ENCODE measurements around the gene EVA1C. TPM values are rescaled to one million over a fixed set of nuclear protein-coding genes. Genes with fewer than 3 reads are reported as not detected.

Gene EVA1C
- total and polyA plus RNA-seq, 2 donors (not counting 1 experiment from before 2014, with no cell fraction given) = 2.4 to 4.6 TPM

DNA sequence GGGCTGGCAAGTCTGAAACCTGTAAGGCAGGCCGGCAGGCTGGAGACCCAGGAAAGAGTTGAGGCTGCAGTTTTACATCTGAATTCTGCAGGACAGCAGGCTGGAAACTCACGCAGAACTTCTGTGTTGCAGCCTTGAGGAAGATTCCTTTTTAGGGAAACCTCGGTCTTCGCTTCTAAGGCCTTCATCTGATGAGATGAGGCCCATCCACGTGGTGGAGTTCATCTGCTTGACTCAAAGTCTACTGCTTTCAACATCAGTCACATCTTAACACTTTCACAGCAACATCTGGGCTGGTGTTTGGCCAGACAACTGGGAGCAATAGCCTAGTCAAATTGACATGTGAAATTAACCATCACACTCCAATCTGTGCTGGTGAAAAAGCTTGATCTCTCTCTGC is 57.1 kb downstream of the EVA1C start:
- Histone ChIP-seq H3K9ac (ENCODE audit: insufficient read depth, low read length) (no peak overlapping the region), H4K20me1 (ENCODE audit: control insufficient read depth, extremely low read depth, insufficient read depth, low read length) (no peaks in the 10 kb centered on the region), H2AFZ (ENCODE audit: low read length) (no peak overlapping the region), H3K4me1 (ENCODE audit: control insufficient read depth, extremely low read depth, insufficient read depth, low read length) (peaks cover 2% of the 10 kb centered on the region), H3K4me2 (ENCODE audit: extremely low read depth, insufficient read depth, low read length) (no peak overlapping the region), H3K9me3 (ENCODE audit: control insufficient read depth, insufficient read depth, low read depth, low read length) (no peaks in the 10 kb centered on the region), H3K27ac (ENCODE audit: insufficient read depth, low read length) (no peak overlapping the region), H3K4me3 (replicated peaks in 1 of 4; ENCODE audit: control extremely low read depth in 1 of 4, insufficient read depth in 1 of 4, low read depth in 3 of 4, low read length in 4 of 4) (no peak overlapping the region), H3K79me2 (ENCODE audit: control insufficient read depth, insufficient read depth, low read length) (no peaks in the 10 kb centered on the region), H3K27me3 (ENCODE audit: control insufficient read depth, insufficient read depth, low read length) (no peaks in the 10 kb centered on the region), H3K36me3 (ENCODE audit: control insufficient read depth, insufficient read depth, low read length) (no peaks in the 10 kb centered on the region)
- DNase-seq (ENCODE audit: low read depth in 2 of 2) = no peak
- TF ChIP-seq EZH2 (IDR thresholded peaks at IDR 0.05; ENCODE audit: low read length, missing control alignments) = no peak
- TF ChIP-seq, protein P1, sequence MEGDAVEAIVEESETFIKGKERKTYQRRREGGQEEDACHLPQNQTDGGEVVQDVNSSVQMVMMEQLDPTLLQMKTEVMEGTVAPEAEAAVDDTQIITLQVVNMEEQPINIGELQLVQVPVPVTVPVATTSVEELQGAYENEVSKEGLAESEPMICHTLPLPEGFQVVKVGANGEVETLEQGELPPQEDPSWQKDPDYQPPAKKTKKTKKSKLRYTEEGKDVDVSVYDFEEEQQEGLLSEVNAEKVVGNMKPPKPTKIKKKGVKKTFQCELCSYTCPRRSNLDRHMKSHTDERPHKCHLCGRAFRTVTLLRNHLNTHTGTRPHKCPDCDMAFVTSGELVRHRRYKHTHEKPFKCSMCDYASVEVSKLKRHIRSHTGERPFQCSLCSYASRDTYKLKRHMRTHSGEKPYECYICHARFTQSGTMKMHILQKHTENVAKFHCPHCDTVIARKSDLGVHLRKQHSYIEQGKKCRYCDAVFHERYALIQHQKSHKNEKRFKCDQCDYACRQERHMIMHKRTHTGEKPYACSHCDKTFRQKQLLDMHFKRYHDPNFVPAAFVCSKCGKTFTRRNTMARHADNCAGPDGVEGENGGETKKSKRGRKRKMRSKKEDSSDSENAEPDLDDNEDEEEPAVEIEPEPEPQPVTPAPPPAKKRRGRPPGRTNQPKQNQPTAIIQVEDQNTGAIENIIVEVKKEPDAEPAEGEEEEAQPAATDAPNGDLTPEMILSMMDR (conservative IDR thresholded peaks at IDR 0.05 in 1 of 2, IDR thresholded peaks at IDR 0.05 in 1 of 2; ENCODE audit: low read depth in 1 of 2, low read length in 2 of 2) = no peak

DNA sequence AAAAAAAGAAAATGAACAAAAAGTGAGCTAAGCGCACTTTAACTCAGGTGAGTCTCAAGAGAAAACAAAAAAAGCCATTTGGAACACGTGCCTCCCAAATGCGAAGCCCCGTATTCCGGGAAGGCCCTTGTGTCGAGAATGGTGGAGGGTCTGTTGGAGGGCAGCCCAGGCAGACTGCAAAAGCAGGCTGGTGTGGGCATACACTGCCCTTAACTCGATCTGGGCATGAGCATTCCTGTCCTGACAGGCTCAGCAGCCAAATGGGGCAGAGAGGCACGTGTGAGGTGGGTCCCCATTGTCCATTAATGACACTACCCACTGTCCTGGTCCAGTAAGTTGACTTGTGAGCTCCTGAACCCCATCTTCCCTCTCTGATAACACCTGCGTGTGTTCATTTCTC is 57.7 kb downstream of the EVA1C start:
- Histone ChIP-seq H3K4me1 (ENCODE audit: control insufficient read depth, extremely low read depth, insufficient read depth, low read length) (no peaks in the 10 kb centered on the region), H3K4me3 (replicated peaks in 1 of 4; ENCODE audit: control extremely low read depth in 1 of 4, insufficient read depth in 1 of 4, low read depth in 3 of 4, low read length in 4 of 4) (no peak overlapping the region), H2AFZ (ENCODE audit: low read length) (no peak overlapping the region), H3K9ac (ENCODE audit: insufficient read depth, low read length) (no peak overlapping the region), H3K27ac (ENCODE audit: insufficient read depth, low read length) (no peak overlapping the region), H3K27me3 (ENCODE audit: control insufficient read depth, insufficient read depth, low read length) (no peaks in the 10 kb centered on the region), H3K4me2 (ENCODE audit: extremely low read depth, insufficient read depth, low read length) (no peak overlapping the region), H3K36me3 (ENCODE audit: control insufficient read depth, insufficient read depth, low read length) (no peaks in the 10 kb centered on the region), H3K9me3 (ENCODE audit: control insufficient read depth, insufficient read depth, low read depth, low read length) (no peaks in the 10 kb centered on the region), H4K20me1 (ENCODE audit: control insufficient read depth, extremely low read depth, insufficient read depth, low read length) (no peaks in the 10 kb centered on the region), H3K79me2 (ENCODE audit: control insufficient read depth, insufficient read depth, low read length) (no peaks in the 10 kb centered on the region)
- TF ChIP-seq, protein P1 (conservative IDR thresholded peaks at IDR 0.05 in 1 of 2, IDR thresholded peaks at IDR 0.05 in 1 of 2; ENCODE audit: low read depth in 1 of 2, low read length in 2 of 2) = no peak
- no peak for TF ChIP-seq EZH2 (IDR thresholded peaks at IDR 0.05; ENCODE audit: low read length, missing control alignments)
- no peak for DNase-seq (ENCODE audit: low read depth in 2 of 2)

DNA sequence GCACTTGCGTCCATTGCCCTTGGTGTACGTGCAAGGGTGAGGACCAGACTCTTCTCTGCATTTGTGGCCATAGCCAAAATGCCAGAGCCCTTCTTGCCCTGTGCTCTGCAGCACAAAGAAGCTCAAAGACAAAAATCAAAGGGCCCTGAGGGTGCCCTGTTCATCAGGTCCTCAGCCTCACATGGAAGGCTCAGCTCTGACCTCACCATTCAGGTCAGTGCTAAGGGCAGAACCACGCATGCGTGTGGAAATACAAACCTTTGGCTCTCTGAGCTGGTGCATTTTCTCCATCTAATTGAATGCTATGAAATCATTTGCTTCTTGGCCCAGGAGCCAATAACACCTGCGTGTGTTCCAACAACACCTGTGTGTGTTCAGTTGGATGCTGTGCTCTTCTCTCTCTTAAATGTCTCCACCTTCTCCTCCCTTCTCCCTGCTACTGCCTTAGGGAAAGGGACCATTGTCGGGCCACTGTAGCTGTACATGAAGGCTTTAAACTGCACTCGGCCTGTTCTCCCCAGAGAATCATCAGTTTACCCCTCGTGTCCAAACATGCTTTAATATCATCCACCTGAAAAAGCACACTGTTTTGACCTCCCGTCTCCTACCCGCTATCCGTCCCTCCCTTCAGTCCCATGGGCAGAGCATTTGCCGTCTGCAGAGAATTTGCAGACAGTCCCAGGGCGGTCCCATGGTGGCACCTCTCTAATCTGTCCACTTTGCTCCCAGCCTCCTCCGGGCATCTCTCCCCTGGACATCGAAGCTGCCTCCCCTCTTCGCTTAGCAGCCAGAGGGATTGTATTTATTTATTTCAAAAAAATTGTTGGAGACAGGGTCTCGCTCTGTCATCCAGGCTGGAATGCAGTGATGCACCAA is 60.6 kb downstream of the EVA1C start:
- Histone ChIP-seq H2AFZ (ENCODE audit: low read length) (no peak overlapping the region), H3K27me3 (ENCODE audit: control insufficient read depth, insufficient read depth, low read length) (no peaks in the 10 kb centered on the region), H3K4me1 (ENCODE audit: control insufficient read depth, extremely low read depth, insufficient read depth, low read length) (no peaks in the 10 kb centered on the region), H3K27ac (ENCODE audit: insufficient read depth, low read length) (no peak overlapping the region), H3K4me3 (replicated peaks in 1 of 4; ENCODE audit: control extremely low read depth in 1 of 4, insufficient read depth in 1 of 4, low read depth in 3 of 4, low read length in 4 of 4) (no peak overlapping the region), H3K4me2 (ENCODE audit: extremely low read depth, insufficient read depth, low read length) (no peak overlapping the region), H3K36me3 (ENCODE audit: control insufficient read depth, insufficient read depth, low read length) (no peaks in the 10 kb centered on the region), H3K9ac (ENCODE audit: insufficient read depth, low read length) (no peak overlapping the region), H4K20me1 (ENCODE audit: control insufficient read depth, extremely low read depth, insufficient read depth, low read length) (no peaks in the 10 kb centered on the region), H3K9me3 (ENCODE audit: control insufficient read depth, insufficient read depth, low read depth, low read length) (no peaks in the 10 kb centered on the region), H3K79me2 (ENCODE audit: control insufficient read depth, insufficient read depth, low read length) (no peaks in the 10 kb centered on the region)
- TF ChIP-seq, protein P1 (conservative IDR thresholded peaks at IDR 0.05 in 1 of 2, IDR thresholded peaks at IDR 0.05 in 1 of 2; ENCODE audit: low read depth in 1 of 2, low read length in 2 of 2) = no peak
- TF ChIP-seq EZH2 (IDR thresholded peaks at IDR 0.05; ENCODE audit: low read length, missing control alignments) = no peak
- DNase-seq (ENCODE audit: low read depth in 2 of 2) = no peak
